GM18873 (cell line): ENCODE data around the gene COL4A2.

Experiments
- ATAC-seq: cut with Tn5 transposase; IDR thresholded peaks from one replicate; pipeline ENCODE4 v1.9.1; 2021; ENCODE audit warnings: mild to moderate bottlenecking, moderate library complexity, moderate number of reproducible peaks; ENCODE audit not compliant: unreplicated experiment, low FRiP score

COL4A2 gene

GRCh38 chr13:110289174-110289573 lies 17.9 kb upstream of the COL4A2 start:
- ATAC-seq = no peak

- no peak for ATAC-seq
These were observed 17.4 kb upstream of the COL4A2 start for GRCh38 chr13:110289661-110290060.

- ATAC-seq = no peak
These were observed 16.9 kb upstream of the COL4A2 start for GRCh38 chr13:110290153-110290552.

GRCh38 chr13:110290826-110291225 lies 16.3 kb upstream of the COL4A2 start:
- no peak for ATAC-seq

- ATAC-seq = no peak
These were observed 15.8 kb upstream of the COL4A2 start for GRCh38 chr13:110291286-110291685.

GRCh38 chr13:110293037-110293436 lies 14.0 kb upstream of the COL4A2 start:
- ATAC-seq = no peak

GRCh38 chr13:110293649-110294048 lies 13.4 kb upstream of the COL4A2 start:
- no peak for ATAC-seq

- no peak for ATAC-seq
These were observed 12.9 kb upstream of the COL4A2 start for GRCh38 chr13:110294146-110294545.

GRCh38 chr13:110294622-110295021 lies 12.5 kb upstream of the COL4A2 start:
- no peak for ATAC-seq

GRCh38 chr13:110297011-110297410 lies 10.1 kb upstream of the COL4A2 start:
- no peak for ATAC-seq

GRCh38 chr13:110297766-110298504 lies 9.1 kb upstream of the COL4A2 start:
- ATAC-seq = no peak

GRCh38 chr13:110298505-110299282 lies 8.4 kb upstream of the COL4A2 start:
- no peak for ATAC-seq

- no peak for ATAC-seq
These were observed 7.7 kb upstream of the COL4A2 start for GRCh38 chr13:110299283-110299840.

GRCh38 chr13:110300090-110300815 lies 6.8 kb upstream of the COL4A2 start:
- no peak for ATAC-seq

GRCh38 chr13:110301083-110301482 lies 6.0 kb upstream of the COL4A2 start:
- ATAC-seq = no peak

- ATAC-seq = no peak
These were observed 5.2 kb upstream of the COL4A2 start for GRCh38 chr13:110301606-110302553.

- no peak for ATAC-seq
These were observed 4.1 kb upstream of the COL4A2 start for GRCh38 chr13:110302997-110303396.

- ATAC-seq = no peak
These were observed 3.4 kb upstream of the COL4A2 start for GRCh38 chr13:110303644-110304043.

- ATAC-seq = no peak
These were observed 2.8 kb upstream of the COL4A2 start for GRCh38 chr13:110304256-110304655.

- no peak for ATAC-seq
These were observed 2.1 kb upstream of the COL4A2 start for GRCh38 chr13:110305001-110305400.
